LNCAP (cell line): ENCODE measurements around the gene LRRC4B.

ENCODE experiments used
- TF ChIP-seq, protein P1 (sequence below): fragments of 450-650 bp; IDR thresholded peaks from 2 replicates; pipeline ENCODE4 v1.5.1; 2017; ENCODE audit warnings: mild to moderate bottlenecking

LRRC4B gene

DNA sequence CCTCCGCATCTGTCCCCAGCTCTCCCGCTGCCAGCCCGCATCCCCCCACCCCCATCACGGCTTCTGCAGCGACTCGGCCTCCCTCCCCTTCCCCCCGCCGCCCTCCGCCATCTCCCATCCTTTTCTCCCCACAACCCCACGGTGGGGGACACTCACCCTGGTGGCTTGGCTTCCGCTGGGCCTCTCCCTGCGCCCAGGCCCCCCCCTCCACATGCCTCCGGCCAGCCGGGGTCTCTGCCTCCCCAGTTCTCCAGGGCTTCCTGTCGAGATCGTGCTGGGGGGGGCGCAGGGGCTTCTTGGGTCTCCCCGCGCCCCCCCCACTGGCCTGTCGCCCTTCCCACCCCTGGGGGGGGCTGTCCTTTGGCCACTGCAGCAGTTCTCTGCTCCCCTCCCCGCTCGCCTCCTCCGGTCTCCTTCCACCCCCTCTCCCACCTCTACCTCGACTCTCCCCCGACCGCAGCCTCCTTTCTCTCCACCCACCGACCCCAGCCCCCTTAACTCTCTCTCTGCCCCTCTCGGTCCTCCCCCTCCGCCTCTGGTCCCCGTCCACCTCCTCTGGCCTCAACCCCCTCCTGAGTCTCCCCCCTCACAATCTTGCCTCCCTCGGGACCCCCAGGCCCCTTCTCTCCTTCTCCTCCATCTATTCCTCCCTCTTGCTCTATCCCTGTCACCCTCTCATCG, 17.1 kb downstream of the LRRC4B start:
- TF ChIP-seq, protein P1, sequence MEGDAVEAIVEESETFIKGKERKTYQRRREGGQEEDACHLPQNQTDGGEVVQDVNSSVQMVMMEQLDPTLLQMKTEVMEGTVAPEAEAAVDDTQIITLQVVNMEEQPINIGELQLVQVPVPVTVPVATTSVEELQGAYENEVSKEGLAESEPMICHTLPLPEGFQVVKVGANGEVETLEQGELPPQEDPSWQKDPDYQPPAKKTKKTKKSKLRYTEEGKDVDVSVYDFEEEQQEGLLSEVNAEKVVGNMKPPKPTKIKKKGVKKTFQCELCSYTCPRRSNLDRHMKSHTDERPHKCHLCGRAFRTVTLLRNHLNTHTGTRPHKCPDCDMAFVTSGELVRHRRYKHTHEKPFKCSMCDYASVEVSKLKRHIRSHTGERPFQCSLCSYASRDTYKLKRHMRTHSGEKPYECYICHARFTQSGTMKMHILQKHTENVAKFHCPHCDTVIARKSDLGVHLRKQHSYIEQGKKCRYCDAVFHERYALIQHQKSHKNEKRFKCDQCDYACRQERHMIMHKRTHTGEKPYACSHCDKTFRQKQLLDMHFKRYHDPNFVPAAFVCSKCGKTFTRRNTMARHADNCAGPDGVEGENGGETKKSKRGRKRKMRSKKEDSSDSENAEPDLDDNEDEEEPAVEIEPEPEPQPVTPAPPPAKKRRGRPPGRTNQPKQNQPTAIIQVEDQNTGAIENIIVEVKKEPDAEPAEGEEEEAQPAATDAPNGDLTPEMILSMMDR, result no peak

DNA sequence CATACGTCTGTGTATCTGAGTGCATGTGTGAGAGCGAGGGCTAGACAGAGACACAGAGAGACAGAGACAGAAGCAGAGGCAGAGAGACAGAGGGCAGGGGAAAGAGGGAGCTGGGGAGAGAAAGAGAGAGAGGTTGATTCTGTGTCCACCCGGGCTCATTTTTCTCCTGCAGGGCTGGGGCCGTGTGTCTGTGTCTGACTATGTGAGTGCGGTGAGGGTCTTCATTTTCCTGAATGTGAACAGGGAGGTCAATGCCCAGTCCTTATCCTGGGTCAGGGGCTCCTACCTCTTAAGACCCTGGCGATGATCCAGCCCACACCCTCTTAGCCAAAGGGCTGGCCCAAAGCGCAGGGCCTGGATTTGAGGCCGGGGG, 17.7 kb downstream of the LRRC4B start:
- TF ChIP-seq, protein P1, result no peak

- TF ChIP-seq, protein P1, result no peak
Observed at GRCh38 chr19:50549927-50550593, 18.2 kb downstream of the LRRC4B start.

DNA sequence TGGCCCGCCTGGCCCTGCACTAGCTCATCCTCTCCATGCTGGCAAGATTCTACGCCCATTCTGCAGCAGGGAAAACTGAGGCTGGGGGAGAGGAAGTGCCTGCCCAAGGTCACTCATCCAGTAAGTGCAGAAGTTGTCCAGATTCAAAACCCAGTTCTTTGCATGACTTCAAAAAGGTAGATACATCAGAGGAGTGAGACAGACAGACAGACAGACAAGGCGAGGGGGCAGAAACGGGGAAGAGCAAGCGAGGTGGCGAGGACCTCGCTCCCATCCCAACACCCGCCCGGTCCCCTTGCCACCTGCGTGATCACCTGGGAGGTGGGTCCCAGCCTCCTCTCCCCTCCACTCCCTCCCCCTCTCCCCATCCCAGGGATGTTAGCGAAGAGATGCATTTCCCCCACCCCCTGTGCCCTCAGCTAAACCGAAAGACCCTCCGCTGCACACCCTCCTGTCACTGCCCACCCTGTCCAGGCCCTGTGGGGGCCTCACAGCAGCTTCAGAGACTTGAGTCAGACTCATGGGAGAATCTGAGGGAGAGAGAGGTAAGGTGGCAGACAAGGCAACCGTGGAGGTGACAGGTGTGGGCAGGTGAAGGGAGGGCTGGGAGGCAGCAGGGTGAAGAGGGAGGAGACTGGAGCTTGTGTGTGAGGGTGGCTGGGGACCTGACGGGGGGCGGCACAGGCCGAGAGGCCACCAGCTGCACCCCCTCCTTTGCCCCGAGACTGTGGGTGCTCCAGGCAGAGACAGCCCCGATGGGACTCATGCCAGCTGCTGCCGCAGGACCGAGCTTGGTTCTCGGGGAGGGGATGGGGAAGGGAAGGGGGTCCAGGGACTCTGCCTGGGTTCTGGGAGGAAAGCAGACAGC, 18.9 kb downstream of the LRRC4B start:
- TF ChIP-seq, protein P1, result no peak

DNA sequence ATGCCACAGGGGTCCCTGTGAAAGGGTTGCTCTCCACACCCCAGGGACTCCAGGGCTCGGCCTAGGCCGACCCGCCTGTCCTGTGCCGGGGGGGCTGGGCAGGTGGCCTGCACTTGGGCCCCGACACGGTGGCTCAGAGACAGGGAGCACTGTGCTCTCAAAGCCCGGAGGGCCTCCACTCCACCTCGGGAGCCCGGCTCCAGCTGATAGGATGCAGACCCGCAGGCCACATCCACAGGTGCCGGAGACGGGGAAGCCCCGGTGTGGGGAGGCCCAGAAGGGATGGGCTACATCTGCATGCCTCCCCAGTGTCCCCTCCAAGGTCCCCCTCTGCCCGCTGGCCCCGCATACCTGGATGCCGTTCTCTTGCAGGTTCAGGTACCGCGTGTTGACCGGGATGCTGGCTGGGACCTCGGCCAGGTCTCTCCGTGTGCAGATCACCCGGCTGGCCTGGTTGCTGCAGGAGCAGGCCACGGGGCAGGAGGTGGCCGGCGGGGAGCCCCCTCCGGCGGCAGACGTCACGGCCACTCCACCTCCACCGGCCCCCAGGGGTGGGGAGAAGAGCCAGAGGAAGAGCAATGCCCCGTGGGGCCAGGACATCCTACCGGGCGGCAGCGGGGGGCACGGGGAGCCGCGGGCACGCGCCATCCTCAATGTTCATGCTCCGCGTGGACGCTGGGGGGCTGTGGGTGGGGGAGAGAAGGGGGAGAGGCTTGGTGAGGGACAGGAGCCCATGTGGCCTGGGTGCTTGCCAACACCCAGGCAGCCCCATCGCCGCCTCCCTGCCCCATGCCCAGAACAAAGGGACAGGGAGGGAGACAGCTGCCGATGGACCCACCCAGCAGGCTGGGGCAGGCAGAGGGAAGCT, 19.8 kb downstream of the LRRC4B start:
- TF ChIP-seq, protein P1, result no peak

- TF ChIP-seq, protein P1, result no peak
Observed at GRCh38 chr19:50547385-50548190, 20.6 kb downstream of the LRRC4B start.
